ENCODE measurements around the gene FAM9A. TPM values are rescaled to one million over a fixed set of nuclear protein-coding genes. Genes with fewer than 3 reads are reported as not detected.

FAM9A gene
- total and polyA plus RNA-seq, 9 of the 15 experiments (the other 6 are each of a cell fraction or from before 2014, with no cell fraction given) = 0.07 TPM; not detected in 8

DNA sequence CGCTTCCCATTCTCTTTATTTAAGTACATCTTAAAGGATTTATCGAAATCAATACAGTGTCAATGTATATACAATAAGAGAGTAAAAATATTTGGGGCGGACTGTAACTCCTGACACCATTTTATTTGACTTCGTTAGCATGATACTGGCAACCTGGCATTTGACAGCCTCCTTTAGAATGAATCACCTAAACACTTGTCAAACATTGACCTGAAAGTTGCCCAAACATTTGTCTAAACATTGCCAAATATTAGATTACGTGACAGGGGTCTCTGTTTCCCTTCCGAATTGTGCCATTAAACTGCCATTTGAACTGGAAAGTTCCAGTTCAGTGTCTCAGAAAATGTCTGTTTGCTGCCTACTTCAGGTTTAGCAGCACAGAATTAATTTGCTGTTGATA lies 20.8 kb upstream of the FAM9A start:
- Histone ChIP-seq H3K9ac (ENCODE audit: insufficient read depth in 1 of 2, low read depth in 2 of 2, low read length in 2 of 2) (no peak overlapping the region), H2AFZ (ENCODE audit: low read depth, low read length) (no peak overlapping the region), H3K9me3 (replicated peaks; ENCODE audit: control insufficient read depth, insufficient read depth, low read depth, low read length) (no peaks in the 10 kb centered on the region), H3K9me1 (ENCODE audit: control insufficient read depth, insufficient read depth, low read length) (no peaks in the 10 kb centered on the region), H3K4me3 (no peak overlapping the region), H3K4me1 (replicated peaks in 1 of 2; ENCODE audit: control insufficient read depth in 2 of 2, insufficient read depth in 2 of 2, low read length in 2 of 2) (no peaks in the 10 kb centered on the region), H3K79me2 (ENCODE audit: control insufficient read depth, insufficient read depth, low read length) (no peaks in the 10 kb centered on the region), H3K27me3 (ENCODE audit: control insufficient read depth in 2 of 2, insufficient read depth in 2 of 2, low read length in 2 of 2) (no peaks in the 10 kb centered on the region), H4K20me1 (replicated peaks; ENCODE audit: control insufficient read depth, insufficient read depth, low read length) (no peaks in the 10 kb centered on the region), H3K27ac (ENCODE audit: extremely low read depth, low read depth, low read length) (no peak overlapping the region), H3K36me3 (ENCODE audit: control insufficient read depth, insufficient read depth, low read length) (no peaks in the 10 kb centered on the region), H3K4me2 (ENCODE audit: insufficient read depth, low read length) (no peak overlapping the region)
- intact Hi-C loops (cut with micrococcal nuclease) (no loop called here), in situ Hi-C loops (cut with MboI) (no loop called here)
- FAIRE-seq (no peak), DNase-seq (ENCODE audit: extremely low read depth in 1 of 4, low spot score in 3 of 4) (no peak), ATAC-seq (no peak)
- CTCF ChIA-PET (ENCODE audit: low intra/inter-chr PET ratio) = interaction anchor here (8.4 kb wide), 1 partner anchor 1297 kb away, joined by 86 read pairs; no protein-coding TSS in a partner anchor
- TF ChIP-seq HNRNPUL1 (IDR thresholded peaks at IDR 0.05; ENCODE audit: low read length) (no peak), PHF20 (IDR thresholded peaks at IDR 0.05; ENCODE audit: partially characterized antibody) (no peak), CBX5 (IDR thresholded peaks at IDR 0.05; ENCODE audit: borderline replicate concordance, low read depth) (no peak), MCM3 (IDR thresholded peaks at IDR 0.05) (no peak), HIVEP1 (CRISPR knock-in tag; IDR thresholded peaks at IDR 0.05) (no peak), POLR2B (IDR thresholded peaks at IDR 0.05; ENCODE audit: low read depth, partially characterized antibody) (no peak), NBN (IDR thresholded peaks at IDR 0.05; ENCODE audit: low read depth) (no peak)
- TF ChIP-seq, protein P1, sequence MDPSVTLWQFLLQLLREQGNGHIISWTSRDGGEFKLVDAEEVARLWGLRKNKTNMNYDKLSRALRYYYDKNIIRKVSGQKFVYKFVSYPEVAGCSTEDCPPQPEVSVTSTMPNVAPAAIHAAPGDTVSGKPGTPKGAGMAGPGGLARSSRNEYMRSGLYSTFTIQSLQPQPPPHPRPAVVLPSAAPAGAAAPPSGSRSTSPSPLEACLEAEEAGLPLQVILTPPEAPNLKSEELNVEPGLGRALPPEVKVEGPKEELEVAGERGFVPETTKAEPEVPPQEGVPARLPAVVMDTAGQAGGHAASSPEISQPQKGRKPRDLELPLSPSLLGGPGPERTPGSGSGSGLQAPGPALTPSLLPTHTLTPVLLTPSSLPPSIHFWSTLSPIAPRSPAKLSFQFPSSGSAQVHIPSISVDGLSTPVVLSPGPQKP (CRISPR knock-in tag; IDR thresholded peaks at IDR 0.05) = no peak
- TF ChIP-seq, protein P2, sequence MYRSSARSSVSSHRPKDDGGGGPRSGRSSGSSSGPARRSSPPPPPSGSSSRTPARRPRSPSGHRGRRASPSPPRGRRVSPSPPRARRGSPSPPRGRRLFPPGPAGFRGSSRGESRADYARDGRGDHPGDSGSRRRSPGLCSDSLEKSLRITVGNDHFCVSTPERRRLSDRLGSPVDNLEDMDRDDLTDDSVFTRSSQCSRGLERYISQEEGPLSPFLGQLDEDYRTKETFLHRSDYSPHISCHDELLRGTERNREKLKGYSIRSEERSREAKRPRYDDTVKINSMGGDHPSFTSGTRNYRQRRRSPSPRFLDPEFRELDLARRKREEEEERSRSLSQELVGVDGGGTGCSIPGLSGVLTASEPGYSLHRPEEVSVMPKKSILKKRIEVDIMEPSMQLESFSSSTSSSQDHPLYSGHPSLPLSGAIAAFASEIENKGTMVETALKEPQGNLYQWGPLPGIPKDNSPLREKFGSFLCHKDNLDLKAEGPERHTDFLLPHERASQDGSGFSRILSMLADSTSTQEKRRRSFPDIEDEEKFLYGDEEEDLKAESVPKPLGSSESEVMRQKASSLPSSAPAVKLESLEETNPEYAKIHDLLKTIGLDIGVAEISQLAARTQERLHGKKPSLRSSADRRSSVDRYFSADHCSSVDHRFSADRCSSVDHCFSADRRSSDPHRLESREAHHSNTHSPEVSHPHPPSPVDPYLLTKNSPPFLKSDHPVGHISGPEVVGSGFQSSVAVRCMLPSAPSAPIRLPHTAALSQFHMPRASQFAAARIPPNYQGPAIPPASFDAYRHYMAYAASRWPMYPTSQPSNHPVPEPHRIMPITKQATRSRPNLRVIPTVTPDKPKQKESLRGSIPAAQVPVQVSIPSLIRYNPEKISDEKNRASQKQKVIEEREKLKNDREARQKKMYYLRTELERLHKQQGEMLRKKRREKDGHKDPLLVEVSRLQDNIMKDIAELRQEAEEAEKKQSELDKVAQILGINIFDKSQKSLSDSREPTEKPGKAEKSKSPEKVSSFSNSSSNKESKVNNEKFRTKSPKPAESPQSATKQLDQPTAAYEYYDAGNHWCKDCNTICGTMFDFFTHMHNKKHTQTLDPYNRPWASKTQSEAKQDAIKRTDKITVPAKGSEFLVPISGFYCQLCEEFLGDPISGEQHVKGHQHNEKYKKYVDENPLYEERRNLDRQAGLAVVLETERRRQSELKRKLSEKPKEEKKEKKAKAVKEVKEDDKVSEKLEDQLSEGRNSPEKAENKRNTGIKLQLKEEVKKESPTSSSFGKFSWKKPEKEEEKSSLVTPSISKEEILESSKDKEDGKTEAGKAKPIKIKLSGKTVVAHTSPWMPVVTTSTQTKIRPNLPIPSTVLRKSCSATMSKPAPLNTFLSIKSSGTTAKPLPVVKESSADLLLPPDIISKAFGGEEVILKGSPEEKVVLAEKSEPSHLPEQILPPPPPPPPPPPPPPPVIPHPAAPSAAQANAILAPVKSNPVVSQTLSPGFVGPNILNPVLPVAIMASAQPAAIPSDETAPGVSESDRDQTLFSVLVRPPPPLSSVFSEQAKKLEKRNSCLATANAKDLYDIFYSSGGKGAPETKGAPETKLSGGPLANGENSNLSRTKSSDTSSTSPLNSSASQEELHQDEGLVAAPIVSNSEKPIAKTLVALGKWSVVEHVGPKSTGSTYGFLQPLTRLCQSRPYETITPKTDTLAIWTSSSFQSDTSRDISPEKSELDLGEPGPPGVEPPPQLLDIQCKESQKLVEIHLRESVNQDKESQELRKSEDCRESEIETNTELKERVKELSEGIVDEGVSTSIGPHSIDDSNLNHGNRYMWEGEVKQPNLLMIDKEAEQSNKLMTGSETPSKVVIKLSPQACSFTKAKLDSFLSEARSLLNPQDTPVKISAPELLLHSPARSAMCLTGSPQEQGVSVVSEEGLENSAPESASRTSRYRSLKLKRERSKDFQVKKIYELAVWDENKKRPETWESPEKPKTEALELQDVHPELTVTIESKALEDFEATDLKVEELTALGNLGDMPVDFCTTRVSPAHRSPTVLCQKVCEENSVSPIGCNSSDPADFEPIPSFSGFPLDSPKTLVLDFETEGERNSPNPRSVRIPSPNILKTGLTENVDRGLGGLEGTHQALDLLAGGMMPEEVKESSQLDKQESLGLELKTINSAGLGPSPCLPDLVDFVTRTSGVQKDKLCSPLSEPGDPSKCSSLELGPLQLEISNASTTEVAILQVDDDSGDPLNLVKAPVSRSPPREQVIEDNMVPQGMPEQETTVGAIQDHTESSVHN (IDR thresholded peaks at IDR 0.05; ENCODE audit: borderline replicate concordance in 1 of 2, low read depth in 1 of 2) = no peak
- TF ChIP-seq, protein P3, sequence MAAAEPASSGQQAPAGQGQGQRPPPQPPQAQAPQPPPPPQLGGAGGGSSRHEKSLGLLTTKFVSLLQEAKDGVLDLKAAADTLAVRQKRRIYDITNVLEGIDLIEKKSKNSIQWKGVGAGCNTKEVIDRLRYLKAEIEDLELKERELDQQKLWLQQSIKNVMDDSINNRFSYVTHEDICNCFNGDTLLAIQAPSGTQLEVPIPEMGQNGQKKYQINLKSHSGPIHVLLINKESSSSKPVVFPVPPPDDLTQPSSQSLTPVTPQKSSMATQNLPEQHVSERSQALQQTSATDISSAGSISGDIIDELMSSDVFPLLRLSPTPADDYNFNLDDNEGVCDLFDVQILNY (CRISPR knock-in tag; IDR thresholded peaks at IDR 0.05) = no peak
- TF ChIP-seq, protein P4, sequence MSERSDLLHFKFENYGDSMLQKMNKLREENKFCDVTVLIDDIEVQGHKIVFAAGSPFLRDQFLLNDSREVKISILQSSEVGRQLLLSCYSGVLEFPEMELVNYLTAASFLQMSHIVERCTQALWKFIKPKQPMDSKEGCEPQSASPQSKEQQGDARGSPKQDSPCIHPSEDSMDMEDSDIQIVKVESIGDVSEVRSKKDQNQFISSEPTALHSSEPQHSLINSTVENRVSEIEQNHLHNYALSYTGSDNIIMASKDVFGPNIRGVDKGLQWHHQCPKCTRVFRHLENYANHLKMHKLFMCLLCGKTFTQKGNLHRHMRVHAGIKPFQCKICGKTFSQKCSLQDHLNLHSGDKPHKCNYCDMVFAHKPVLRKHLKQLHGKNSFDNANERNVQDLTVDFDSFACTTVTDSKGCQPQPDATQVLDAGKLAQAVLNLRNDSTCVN (CRISPR knock-in tag; IDR thresholded peaks at IDR 0.05) = no peak
- TF ChIP-seq, protein P5, sequence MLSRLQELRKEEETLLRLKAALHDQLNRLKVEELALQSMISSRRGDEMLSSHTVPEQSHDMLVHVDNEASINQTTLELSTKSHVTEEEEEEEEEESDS (CRISPR knock-in tag; IDR thresholded peaks at IDR 0.05) = no peak
- POLR2A ChIA-PET = no interaction called here
- BruUV-seq (replicated peaks) = no TSS peak
- 0% methylated on average over 4 of the region's 6 CpGs for WGBS (ENCODE audit: insufficient coverage, low coverage, missing lambda C conversion rate)

Data from K562 (cell line).